HepG2 (cell line): ENCODE data around the gene MT1A. TPM values are rescaled to one million over a fixed set of nuclear protein-coding genes. Genes with fewer than 3 reads are reported as not detected.

Experiments
- ELF3 ChIP-seq: IDR thresholded peaks from 2 replicates; pipeline ENCODE4 v1.6.1; 2016; ENCODE audit warnings: missing genetic modification reagents, missing compliant biosample characterization
- KLF6 ChIP-seq: IDR thresholded peaks from 2 replicates; pipeline ENCODE4 v1.8.0; 2016; ENCODE audit warnings: missing biosample characterization, missing genetic modification reagents
- MIER2 ChIP-seq: IDR thresholded peaks from 2 replicates; pipeline ENCODE4 v1.6.1; 2016; ENCODE audit warnings: missing biosample characterization, missing genetic modification reagents
- PCBP1 ChIP-seq: fragments of 200-400 bp; formaldehyde crosslinking; IDR thresholded peaks from 2 replicates; pipeline ENCODE4 v1.6.1; 2017; ENCODE audit warnings: mild to moderate bottlenecking, low read depth, low read length, borderline replicate concordance
- PRPF4 ChIP-seq: fragments of 200-400 bp; formaldehyde crosslinking; IDR thresholded peaks from 2 replicates; pipeline ENCODE4 v1.6.1; 2016; ENCODE audit warnings: low read length, low read depth; ENCODE audit not compliant: poor library complexity, severe bottlenecking
- RCOR2 ChIP-seq: IDR thresholded peaks from 2 replicates; pipeline ENCODE4 v1.6.1; 2016; ENCODE audit warnings: missing biosample characterization, missing genetic modification reagents
- SKI ChIP-seq: fragments of 450-650 bp; IDR thresholded peaks from one replicate; pipeline ENCODE4 v1.6.1; 2018; ENCODE audit warnings: mild to moderate bottlenecking; ENCODE audit not compliant: partially characterized antibody
- ZGPAT ChIP-seq: IDR thresholded peaks from 2 replicates; pipeline ENCODE4 v1.6.1; 2016; ENCODE audit warnings: mild to moderate bottlenecking
- polyA plus RNA-seq, 8 experiments: library from polyadenylated mRNA; depleted of rRNA in 3 of 8; stranded (reverse) in 7 of 8; unstranded in 1 of 8; fragments of >200 nt; fragmentation: Illumina TruSeq in 4 of 8; extraction: Trizol in 4 of 8; gene quantifications; 2 replicates each; pipeline versions ENCODE4 v1.2.1 to v1.2.3, GENCODE V29; 2011 to 2016; ENCODE audit warnings: low read depth in 4 of 8, missing spikeins in 1 of 8, mixed read lengths in 1 of 8; ENCODE audit not compliant: insufficient read depth in 1 of 8
- total RNA-seq, 5 experiments: library from RNA; depleted of rRNA; stranded (reverse); fragments of >200 nt; fragmentation: Illumina TruSeq; extraction: Trizol; gene quantifications; 2 replicates each; pipeline ENCODE4 v1.2.3, GENCODE V29; 2016; ENCODE audit warnings: low read depth in 1 of 5
- TF ChIP-seq, protein P1 (sequence below): sonication (generic); formaldehyde crosslinking; IDR thresholded peaks from 2 replicates; pipeline ENCODE4 v1.4.0; 2020; ENCODE audit warnings: missing genetic modification reagents
- TF ChIP-seq, protein P2 (sequence below): sonication (generic); formaldehyde crosslinking; IDR thresholded peaks from 2 replicates; pipeline ENCODE4 v1.5.1; 2020; ENCODE audit warnings: mild to moderate bottlenecking, moderate library complexity, missing genetic modification reagents
- TF ChIP-seq, protein P3 (sequence below): IDR thresholded peaks from 2 replicates; pipeline ENCODE4 v1.4.0; 2020; ENCODE audit warnings: mild to moderate bottlenecking, missing genetic modification reagents

Gene MT1A
- total and polyA plus RNA-seq, 2 of the 13 experiments (the other 11 are each of a cell fraction or from before 2014, with no cell fraction given), result 8.3 to 10.4 TPM

GRCh38 chr16:56600398-56600999 lies 38.0 kb upstream of the MT1A start (continued):
- TF ChIP-seq ZGPAT (CRISPR knock-in tag) (no peak), RCOR2 (no peak), PRPF4 (no peak), ELF3 (CRISPR knock-in tag) (0 out of 2 replicates have a peak, but pooled peaks have one; percentile 18), MIER2 (CRISPR knock-in tag) (no peak), SKI (no peak), PCBP1 (no peak), KLF6 (CRISPR knock-in tag) (no peak)
- TF ChIP-seq, protein P1, sequence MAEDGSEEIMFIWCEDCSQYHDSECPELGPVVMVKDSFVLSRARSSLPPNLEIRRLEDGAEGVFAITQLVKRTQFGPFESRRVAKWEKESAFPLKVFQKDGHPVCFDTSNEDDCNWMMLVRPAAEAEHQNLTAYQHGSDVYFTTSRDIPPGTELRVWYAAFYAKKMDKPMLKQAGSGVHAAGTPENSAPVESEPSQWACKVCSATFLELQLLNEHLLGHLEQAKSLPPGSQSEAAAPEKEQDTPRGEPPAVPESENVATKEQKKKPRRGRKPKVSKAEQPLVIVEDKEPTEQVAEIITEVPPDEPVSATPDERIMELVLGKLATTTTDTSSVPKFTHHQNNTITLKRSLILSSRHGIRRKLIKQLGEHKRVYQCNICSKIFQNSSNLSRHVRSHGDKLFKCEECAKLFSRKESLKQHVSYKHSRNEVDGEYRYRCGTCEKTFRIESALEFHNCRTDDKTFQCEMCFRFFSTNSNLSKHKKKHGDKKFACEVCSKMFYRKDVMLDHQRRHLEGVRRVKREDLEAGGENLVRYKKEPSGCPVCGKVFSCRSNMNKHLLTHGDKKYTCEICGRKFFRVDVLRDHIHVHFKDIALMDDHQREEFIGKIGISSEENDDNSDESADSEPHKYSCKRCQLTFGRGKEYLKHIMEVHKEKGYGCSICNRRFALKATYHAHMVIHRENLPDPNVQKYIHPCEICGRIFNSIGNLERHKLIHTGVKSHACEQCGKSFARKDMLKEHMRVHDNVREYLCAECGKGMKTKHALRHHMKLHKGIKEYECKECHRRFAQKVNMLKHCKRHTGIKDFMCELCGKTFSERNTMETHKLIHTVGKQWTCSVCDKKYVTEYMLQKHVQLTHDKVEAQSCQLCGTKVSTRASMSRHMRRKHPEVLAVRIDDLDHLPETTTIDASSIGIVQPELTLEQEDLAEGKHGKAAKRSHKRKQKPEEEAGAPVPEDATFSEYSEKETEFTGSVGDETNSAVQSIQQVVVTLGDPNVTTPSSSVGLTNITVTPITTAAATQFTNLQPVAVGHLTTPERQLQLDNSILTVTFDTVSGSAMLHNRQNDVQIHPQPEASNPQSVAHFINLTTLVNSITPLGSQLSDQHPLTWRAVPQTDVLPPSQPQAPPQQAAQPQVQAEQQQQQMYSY (CRISPR knock-in tag), result no peak
- TF ChIP-seq, protein P2, sequence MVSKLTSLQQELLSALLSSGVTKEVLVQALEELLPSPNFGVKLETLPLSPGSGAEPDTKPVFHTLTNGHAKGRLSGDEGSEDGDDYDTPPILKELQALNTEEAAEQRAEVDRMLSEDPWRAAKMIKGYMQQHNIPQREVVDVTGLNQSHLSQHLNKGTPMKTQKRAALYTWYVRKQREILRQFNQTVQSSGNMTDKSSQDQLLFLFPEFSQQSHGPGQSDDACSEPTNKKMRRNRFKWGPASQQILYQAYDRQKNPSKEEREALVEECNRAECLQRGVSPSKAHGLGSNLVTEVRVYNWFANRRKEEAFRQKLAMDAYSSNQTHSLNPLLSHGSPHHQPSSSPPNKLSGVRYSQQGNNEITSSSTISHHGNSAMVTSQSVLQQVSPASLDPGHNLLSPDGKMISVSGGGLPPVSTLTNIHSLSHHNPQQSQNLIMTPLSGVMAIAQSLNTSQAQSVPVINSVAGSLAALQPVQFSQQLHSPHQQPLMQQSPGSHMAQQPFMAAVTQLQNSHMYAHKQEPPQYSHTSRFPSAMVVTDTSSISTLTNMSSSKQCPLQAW, result peak; percentile 58; the same call in 1 of the 2 replicates
- TF ChIP-seq, protein P3, sequence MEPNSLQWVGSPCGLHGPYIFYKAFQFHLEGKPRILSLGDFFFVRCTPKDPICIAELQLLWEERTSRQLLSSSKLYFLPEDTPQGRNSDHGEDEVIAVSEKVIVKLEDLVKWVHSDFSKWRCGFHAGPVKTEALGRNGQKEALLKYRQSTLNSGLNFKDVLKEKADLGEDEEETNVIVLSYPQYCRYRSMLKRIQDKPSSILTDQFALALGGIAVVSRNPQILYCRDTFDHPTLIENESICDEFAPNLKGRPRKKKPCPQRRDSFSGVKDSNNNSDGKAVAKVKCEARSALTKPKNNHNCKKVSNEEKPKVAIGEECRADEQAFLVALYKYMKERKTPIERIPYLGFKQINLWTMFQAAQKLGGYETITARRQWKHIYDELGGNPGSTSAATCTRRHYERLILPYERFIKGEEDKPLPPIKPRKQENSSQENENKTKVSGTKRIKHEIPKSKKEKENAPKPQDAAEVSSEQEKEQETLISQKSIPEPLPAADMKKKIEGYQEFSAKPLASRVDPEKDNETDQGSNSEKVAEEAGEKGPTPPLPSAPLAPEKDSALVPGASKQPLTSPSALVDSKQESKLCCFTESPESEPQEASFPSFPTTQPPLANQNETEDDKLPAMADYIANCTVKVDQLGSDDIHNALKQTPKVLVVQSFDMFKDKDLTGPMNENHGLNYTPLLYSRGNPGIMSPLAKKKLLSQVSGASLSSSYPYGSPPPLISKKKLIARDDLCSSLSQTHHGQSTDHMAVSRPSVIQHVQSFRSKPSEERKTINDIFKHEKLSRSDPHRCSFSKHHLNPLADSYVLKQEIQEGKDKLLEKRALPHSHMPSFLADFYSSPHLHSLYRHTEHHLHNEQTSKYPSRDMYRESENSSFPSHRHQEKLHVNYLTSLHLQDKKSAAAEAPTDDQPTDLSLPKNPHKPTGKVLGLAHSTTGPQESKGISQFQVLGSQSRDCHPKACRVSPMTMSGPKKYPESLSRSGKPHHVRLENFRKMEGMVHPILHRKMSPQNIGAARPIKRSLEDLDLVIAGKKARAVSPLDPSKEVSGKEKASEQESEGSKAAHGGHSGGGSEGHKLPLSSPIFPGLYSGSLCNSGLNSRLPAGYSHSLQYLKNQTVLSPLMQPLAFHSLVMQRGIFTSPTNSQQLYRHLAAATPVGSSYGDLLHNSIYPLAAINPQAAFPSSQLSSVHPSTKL, result no peak
